DOHH2 (cell line): Measurements from ENCODE around the gene PITRM1.
"Not testable (repeated sequence)": the region's sequence is repeated elsewhere in the genome, so short reads cannot be mapped to it uniquely, and the experiment has no call there.

ENCODE experiments used
- H3F3A ChIP-seq: fragments of 200-600 bp; sonication (generic), shearing (Covaris generic); 2 replicates; pipeline ENCODE4 v1.6.0; 2016; ENCODE audit warnings: antibody characterized with exemption, mild to moderate bottlenecking; ENCODE audit not compliant: control insufficient read depth, insufficient read depth
- H3K27ac ChIP-seq: fragments of 200-600 bp; sonication (generic); 2 replicates; pipeline ENCODE4 v1.5.1; 2014; ENCODE audit warnings: low read depth, mild to moderate bottlenecking, low read length, moderate library complexity
- H3K27me3 ChIP-seq: fragments of 200-600 bp; sonication (generic); 2 replicates; pipeline ENCODE4 v1.6.1; 2014; ENCODE audit warnings: mild to moderate bottlenecking, low read length, mixed read lengths; ENCODE audit not compliant: control insufficient read depth
- H3K36me3 ChIP-seq: fragments of 200-600 bp; sonication (generic); 2 replicates; pipeline ENCODE4 v1.6.1; 2014; ENCODE audit warnings: mild to moderate bottlenecking, low read length, moderate library complexity, mixed read lengths; ENCODE audit not compliant: control insufficient read depth
- H3K4me1 ChIP-seq: fragments of 200-600 bp; sonication (generic); 2 replicates; pipeline ENCODE4 v1.6.1; 2014; ENCODE audit warnings: mild to moderate bottlenecking, low read length, mixed read lengths; ENCODE audit not compliant: control insufficient read depth
- H3K4me2 ChIP-seq: fragments of 200-600 bp; sonication (generic); 2 replicates; pipeline ENCODE4 v1.6.0; 2014; ENCODE audit warnings: mild to moderate bottlenecking, low read length, moderate library complexity
- H3K4me3 ChIP-seq: fragments of 200-600 bp; sonication (generic); 2 replicates; pipeline ENCODE4 v1.5.1; 2014; ENCODE audit warnings: mild to moderate bottlenecking, low read length, mixed read lengths
- H3K79me2 ChIP-seq: fragments of 200-600 bp; sonication (generic); 2 replicates; pipeline ENCODE4 v1.6.1; 2014; ENCODE audit warnings: mild to moderate bottlenecking, low read length, mixed read lengths; ENCODE audit not compliant: control insufficient read depth
- H3K9me2 ChIP-seq: fragments of 200-600 bp; sonication (generic); replicated peaks from 2 replicates; pipeline ENCODE4 v1.6.1; 2014; ENCODE audit warnings: mild to moderate bottlenecking, low read length, mixed read lengths; ENCODE audit not compliant: control insufficient read depth
- H3K9me3 ChIP-seq: fragments of 200-600 bp; sonication (generic); 2 replicates; pipeline ENCODE4 v1.6.1; 2014; ENCODE audit warnings: antibody characterized with exemption, low read length, mixed read lengths; ENCODE audit not compliant: control insufficient read depth, insufficient read depth
- H4K20me1 ChIP-seq: fragments of 200-600 bp; sonication (generic); 2 replicates; pipeline ENCODE4 v1.6.0; 2014; ENCODE audit warnings: low read depth, mild to moderate bottlenecking, antibody characterized with exemption, low read length, moderate library complexity; ENCODE audit not compliant: control insufficient read depth, insufficient read depth
- CTCF ChIP-seq: fragments of 200-600 bp; sonication (generic); IDR thresholded peaks from one replicate; pipeline ENCODE4 v1.5.1; 2014; ENCODE audit warnings: antibody characterized with exemption, mild to moderate bottlenecking, low read depth, low read length; ENCODE audit not compliant: poor library complexity, severe bottlenecking
- EZH2phosphoT487 ChIP-seq: fragments of 200-600 bp; sonication (generic); IDR thresholded peaks from 2 replicates; pipeline ENCODE4 v1.6.1; 2017; ENCODE audit warnings: borderline replicate concordance, mild to moderate bottlenecking, antibody characterized with exemption, low read length, moderate library complexity, mixed read lengths

PITRM1 gene, protein sequence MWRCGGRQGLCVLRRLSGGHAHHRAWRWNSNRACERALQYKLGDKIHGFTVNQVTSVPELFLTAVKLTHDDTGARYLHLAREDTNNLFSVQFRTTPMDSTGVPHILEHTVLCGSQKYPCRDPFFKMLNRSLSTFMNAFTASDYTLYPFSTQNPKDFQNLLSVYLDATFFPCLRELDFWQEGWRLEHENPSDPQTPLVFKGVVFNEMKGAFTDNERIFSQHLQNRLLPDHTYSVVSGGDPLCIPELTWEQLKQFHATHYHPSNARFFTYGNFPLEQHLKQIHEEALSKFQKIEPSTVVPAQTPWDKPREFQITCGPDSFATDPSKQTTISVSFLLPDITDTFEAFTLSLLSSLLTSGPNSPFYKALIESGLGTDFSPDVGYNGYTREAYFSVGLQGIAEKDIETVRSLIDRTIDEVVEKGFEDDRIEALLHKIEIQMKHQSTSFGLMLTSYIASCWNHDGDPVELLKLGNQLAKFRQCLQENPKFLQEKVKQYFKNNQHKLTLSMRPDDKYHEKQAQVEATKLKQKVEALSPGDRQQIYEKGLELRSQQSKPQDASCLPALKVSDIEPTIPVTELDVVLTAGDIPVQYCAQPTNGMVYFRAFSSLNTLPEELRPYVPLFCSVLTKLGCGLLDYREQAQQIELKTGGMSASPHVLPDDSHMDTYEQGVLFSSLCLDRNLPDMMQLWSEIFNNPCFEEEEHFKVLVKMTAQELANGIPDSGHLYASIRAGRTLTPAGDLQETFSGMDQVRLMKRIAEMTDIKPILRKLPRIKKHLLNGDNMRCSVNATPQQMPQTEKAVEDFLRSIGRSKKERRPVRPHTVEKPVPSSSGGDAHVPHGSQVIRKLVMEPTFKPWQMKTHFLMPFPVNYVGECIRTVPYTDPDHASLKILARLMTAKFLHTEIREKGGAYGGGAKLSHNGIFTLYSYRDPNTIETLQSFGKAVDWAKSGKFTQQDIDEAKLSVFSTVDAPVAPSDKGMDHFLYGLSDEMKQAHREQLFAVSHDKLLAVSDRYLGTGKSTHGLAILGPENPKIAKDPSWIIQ

GRCh38 chr10:3172446-3173170, at the start of gene PITRM1:
PITRM1 (minus strand) TSS chr10:3172782; CDS start chr10:3172772, 10 bp downstream.
- Histone ChIP-seq H3K79me2 (peaks cover 18% of the 10 kb centered on the region), H3K4me3 (peak within 1 kb of the TSS; percentile 78), H3K36me3 (peaks cover 17% of the 10 kb centered on the region), H3K27ac (no peak within 1 kb of the TSS), H4K20me1 (no peaks in the 10 kb centered on the region), H3K27me3 (peaks cover 22% of the 10 kb centered on the region), H3K4me2 (peak within 1 kb of the TSS; percentile 71), H3K4me1 (peaks cover 14% of the 10 kb centered on the region), H3K9me2 (no peaks in the 10 kb centered on the region), H3K9me3 (no peaks in the 10 kb centered on the region), H3F3A (no peaks in the 10 kb centered on the region)
- no peak for TF ChIP-seq EZH2phosphoT487
- no peak for TF ChIP-seq CTCF

DNA sequence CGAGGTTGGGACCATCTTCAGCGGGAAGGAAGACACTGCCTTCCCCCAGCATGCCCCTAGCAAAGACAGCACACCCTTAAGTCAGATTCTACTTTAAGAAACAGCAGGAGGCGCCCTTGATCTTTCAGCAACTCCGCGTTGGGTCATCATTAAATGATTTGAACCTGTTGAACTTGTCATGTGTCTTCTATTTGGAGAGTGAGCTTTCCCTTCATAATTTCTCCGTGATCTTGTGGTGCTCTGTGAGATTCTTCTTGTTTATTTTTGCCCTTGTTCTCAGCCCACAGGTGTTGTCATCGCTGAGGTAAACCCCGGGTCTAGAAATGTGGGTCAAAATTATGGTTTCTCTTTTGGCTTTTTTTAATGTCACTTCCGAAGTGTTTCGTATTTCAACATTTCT, 49.5 kb upstream of the PITRM1 start:
- Histone ChIP-seq H3K9me3 (no peaks in the 10 kb centered on the region), H3K36me3 (no peaks in the 10 kb centered on the region), H3K4me3 (no peak overlapping the region)

DNA sequence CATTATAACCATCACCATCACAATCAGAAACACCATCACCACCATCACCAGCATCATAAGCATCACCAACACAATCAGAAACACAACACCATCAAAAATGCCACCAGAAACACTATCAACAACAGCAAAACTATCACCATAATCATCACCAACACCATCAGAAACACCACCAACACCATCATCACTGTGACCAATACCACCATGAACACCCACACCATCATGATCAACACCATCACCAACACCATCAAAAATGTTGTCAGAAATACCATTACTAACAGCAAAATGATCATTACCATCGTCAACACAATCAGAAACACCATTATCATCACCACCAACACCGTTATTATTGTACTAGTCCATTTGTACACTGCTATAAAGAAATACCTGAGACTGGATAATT, 49.0 kb upstream of the PITRM1 start:
- not testable (repeated sequence) for H3K36me3 ChIP-seq, H3K27ac ChIP-seq, H3K9me2 ChIP-seq

More for the DNA sequence above, 49.5 kb upstream of the PITRM1 start:
- Histone ChIP-seq H4K20me1 (no peaks in the 10 kb centered on the region), H3K27ac (no peak overlapping the region), H3K9me2 (no peaks in the 10 kb centered on the region), H3K4me1 (no peaks in the 10 kb centered on the region), H3F3A (no peaks in the 10 kb centered on the region), H3K79me2 (no peaks in the 10 kb centered on the region), H3K27me3 (no peaks in the 10 kb centered on the region), H3K4me2 (no peak overlapping the region)
- no peak for TF ChIP-seq EZH2phosphoT487
- TF ChIP-seq CTCF = no peak

More for the DNA sequence above, 49.0 kb upstream of the PITRM1 start:
- H3K9me3 ChIP-seq, H3K79me2 ChIP-seq, H3K4me2 ChIP-seq, H3K4me3 ChIP-seq, H4K20me1 ChIP-seq, H3K4me1 ChIP-seq, H3K27me3 ChIP-seq, H3F3A ChIP-seq: not testable (repeated sequence)
